Parathyroid adenoma (tissue), 2 donors: ENCODE data around the gene ARHGAP15.

Source experiments
- H2AFZ ChIP-seq: fragments of 300-600 bp; sonication (generic); one replicate; pipeline ENCODE4 v1.7.0; 2017; ENCODE audit warnings: antibody characterized with exemption, mild to moderate bottlenecking
- H3K27ac ChIP-seq: fragments of 300-600 bp; sonication (generic); one replicate; pipeline ENCODE4 v1.7.0; 2017
- H3K27me3 ChIP-seq: fragments of 300-600 bp; sonication (generic); one replicate; pipeline ENCODE4 v1.7.0; 2017; ENCODE audit warnings: low read length; ENCODE audit not compliant: control insufficient read depth, insufficient read depth
- H3K36me3 ChIP-seq: fragments of 300-600 bp; sonication (generic); one replicate; pipeline ENCODE4 v1.7.0; 2017; ENCODE audit warnings: low read length; ENCODE audit not compliant: control insufficient read depth, insufficient read depth
- H3K4me1 ChIP-seq: fragments of 300-600 bp; sonication (generic); one replicate; pipeline ENCODE4 v1.7.0; 2017; ENCODE audit warnings: control low read depth
- H3K4me2 ChIP-seq: fragments of 300-600 bp; sonication (generic); one replicate; pipeline ENCODE4 v1.7.0; 2017; ENCODE audit warnings: low read length
- H3K4me3 ChIP-seq: fragments of 300-600 bp; sonication (generic); one replicate; pipeline ENCODE4 v1.7.0; 2017; ENCODE audit warnings: low read depth, low read length
- H3K79me2 ChIP-seq: fragments of 300-600 bp; sonication (generic); one replicate; pipeline ENCODE4 v1.7.0; 2017; ENCODE audit warnings: control low read depth
- H3K9ac ChIP-seq: fragments of 300-600 bp; sonication (generic); one replicate; pipeline ENCODE4 v1.7.0; 2017; ENCODE audit warnings: mild to moderate bottlenecking
- H3K9me3 ChIP-seq: fragments of 300-600 bp; sonication (generic); one replicate; pipeline ENCODE4 v1.7.0; 2017; ENCODE audit warnings: low read length; ENCODE audit not compliant: control insufficient read depth
- TF ChIP-seq, protein P1 (sequence below): fragments of 300-600 bp; sonication (generic); IDR thresholded peaks from one replicate; pipeline ENCODE4 v1.7.0; 2017; ENCODE audit warnings: antibody characterized with exemption, mild to moderate bottlenecking
- donor health status: primary hyperparathyroidism.

ARHGAP15 gene

GRCh38 chr2:143674051-143674450 lies 544.8 kb downstream of the ARHGAP15 start:
- no peak overlapping the region for H3K9ac ChIP-seq
- H3K27ac ChIP-seq = no peak overlapping the region
- no peak overlapping the region for H3K4me2 ChIP-seq
- no peaks in the 10 kb centered on the region for H3K4me1 ChIP-seq
- no peaks in the 10 kb centered on the region for H3K27me3 ChIP-seq
- no peak overlapping the region for H2AFZ ChIP-seq
- no peak overlapping the region for H3K4me3 ChIP-seq
- no peaks in the 10 kb centered on the region for H3K79me2 ChIP-seq
- H3K36me3 ChIP-seq = no peaks in the 10 kb centered on the region
- TF ChIP-seq, protein P1, sequence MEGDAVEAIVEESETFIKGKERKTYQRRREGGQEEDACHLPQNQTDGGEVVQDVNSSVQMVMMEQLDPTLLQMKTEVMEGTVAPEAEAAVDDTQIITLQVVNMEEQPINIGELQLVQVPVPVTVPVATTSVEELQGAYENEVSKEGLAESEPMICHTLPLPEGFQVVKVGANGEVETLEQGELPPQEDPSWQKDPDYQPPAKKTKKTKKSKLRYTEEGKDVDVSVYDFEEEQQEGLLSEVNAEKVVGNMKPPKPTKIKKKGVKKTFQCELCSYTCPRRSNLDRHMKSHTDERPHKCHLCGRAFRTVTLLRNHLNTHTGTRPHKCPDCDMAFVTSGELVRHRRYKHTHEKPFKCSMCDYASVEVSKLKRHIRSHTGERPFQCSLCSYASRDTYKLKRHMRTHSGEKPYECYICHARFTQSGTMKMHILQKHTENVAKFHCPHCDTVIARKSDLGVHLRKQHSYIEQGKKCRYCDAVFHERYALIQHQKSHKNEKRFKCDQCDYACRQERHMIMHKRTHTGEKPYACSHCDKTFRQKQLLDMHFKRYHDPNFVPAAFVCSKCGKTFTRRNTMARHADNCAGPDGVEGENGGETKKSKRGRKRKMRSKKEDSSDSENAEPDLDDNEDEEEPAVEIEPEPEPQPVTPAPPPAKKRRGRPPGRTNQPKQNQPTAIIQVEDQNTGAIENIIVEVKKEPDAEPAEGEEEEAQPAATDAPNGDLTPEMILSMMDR = no peak
- H3K9me3 ChIP-seq = no peaks in the 10 kb centered on the region

DNA sequence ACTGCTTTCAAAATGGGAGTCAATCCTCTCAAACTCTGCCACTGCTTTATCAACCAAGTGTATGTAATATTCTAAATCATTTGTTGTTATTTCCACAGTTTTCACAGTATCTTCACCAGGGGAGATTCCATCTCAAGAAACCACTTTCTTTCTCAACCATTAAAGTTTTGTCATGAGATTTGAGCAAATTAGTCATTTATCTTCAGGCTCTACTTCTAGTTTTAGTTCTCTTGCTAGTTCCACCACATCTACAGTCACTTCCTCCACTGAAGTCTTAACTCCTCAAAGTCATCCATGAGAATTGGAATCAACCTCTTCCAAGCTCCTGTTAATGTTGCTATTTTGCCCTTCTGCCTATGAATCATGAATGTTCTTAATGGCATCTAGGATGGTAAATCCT lies 545.8 kb downstream of the ARHGAP15 start:
- no peaks in the 10 kb centered on the region for H3K36me3 ChIP-seq
- H3K27ac ChIP-seq = no peak overlapping the region
- H3K4me2 ChIP-seq = no peak overlapping the region
- TF ChIP-seq, protein P1 = no peak
- no peaks in the 10 kb centered on the region for H3K27me3 ChIP-seq
- H3K4me3 ChIP-seq = no peak overlapping the region
- H3K9ac ChIP-seq = no peak overlapping the region
- H3K4me1 ChIP-seq = no peaks in the 10 kb centered on the region
- no peaks in the 10 kb centered on the region for H3K9me3 ChIP-seq
- H2AFZ ChIP-seq = no peak overlapping the region
- no peaks in the 10 kb centered on the region for H3K79me2 ChIP-seq

DNA sequence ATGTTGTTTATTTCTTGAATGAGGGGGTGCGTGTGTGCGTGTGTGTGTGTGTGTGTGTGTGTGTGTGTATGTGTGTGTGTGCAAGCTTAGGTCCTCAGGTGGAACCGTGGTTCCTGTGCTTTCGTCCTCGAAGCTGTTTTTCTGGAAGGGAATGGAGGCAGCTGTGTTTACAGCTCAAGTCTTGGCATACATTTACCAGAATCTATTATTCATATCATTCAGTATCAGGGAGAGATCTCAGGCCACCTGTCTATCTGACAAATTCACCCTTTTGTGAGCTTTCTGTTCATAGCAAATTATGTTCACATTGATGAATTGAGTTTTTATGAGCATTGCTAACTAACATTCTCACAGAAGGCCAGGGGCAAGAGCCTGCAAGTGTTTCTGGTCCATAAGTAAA lies 550.4 kb downstream of the ARHGAP15 start:
- TF ChIP-seq, protein P1 = no peak
- Histone ChIP-seq H3K9ac (no peak overlapping the region), H3K4me2 (no peak overlapping the region), H2AFZ (no peak overlapping the region), H3K4me3 (no peak overlapping the region), H3K4me1 (no peaks in the 10 kb centered on the region), H3K27ac (no peak overlapping the region), H3K27me3 (no peaks in the 10 kb centered on the region), H3K36me3 (no peaks in the 10 kb centered on the region), H3K79me2 (no peaks in the 10 kb centered on the region), H3K9me3 (no peaks in the 10 kb centered on the region)

GRCh38 chr2:143680885-143681405 lies 551.7 kb downstream of the ARHGAP15 start:
- Histone ChIP-seq H3K4me3 (no peak overlapping the region), H3K9me3 (no peaks in the 10 kb centered on the region), H3K27ac (no peak overlapping the region), H2AFZ (no peak overlapping the region), H3K9ac (no peak overlapping the region), H3K79me2 (no peaks in the 10 kb centered on the region), H3K4me2 (no peak overlapping the region), H3K4me1 (no peaks in the 10 kb centered on the region), H3K27me3 (no peaks in the 10 kb centered on the region), H3K36me3 (no peaks in the 10 kb centered on the region)
- TF ChIP-seq, protein P1 = no peak

DNA sequence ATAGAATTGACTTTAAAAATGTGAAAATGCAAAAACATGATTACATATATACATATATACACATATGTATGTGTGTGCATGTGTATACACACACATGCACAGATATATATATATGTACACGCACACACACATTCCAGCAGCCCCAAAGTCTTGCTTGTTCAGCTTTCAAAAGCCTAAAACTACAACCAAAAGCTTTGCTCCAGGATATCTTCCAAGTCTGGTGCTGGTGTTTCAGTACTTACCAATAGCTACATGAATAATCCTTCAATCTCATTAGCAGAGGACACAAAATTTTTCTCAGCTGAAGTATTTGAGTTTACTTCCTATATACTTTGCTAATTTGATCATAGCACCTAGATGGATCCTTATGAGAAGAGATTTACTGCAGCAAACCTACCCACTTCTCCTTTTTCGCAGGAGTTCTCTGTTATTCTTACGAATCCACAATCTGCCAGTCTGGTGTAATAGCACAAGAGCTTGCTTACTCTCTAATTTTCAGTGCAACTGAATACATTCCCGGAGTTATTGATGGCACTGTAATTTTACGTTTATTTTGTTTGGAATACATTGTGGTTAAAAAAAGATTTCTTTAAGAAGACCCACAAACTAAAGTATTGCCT lies 553.3 kb downstream of the ARHGAP15 start:
- H3K27ac ChIP-seq = no peak overlapping the region

More for the DNA sequence above, 553.3 kb downstream of the ARHGAP15 start:
- H3K36me3 ChIP-seq = no peaks in the 10 kb centered on the region
- H3K4me3 ChIP-seq = no peak overlapping the region
- no peaks in the 10 kb centered on the region for H3K79me2 ChIP-seq
- H3K4me2 ChIP-seq = no peak overlapping the region
- no peaks in the 10 kb centered on the region for H3K9me3 ChIP-seq
- H3K27me3 ChIP-seq = no peaks in the 10 kb centered on the region
- H2AFZ ChIP-seq = no peak overlapping the region
- no peaks in the 10 kb centered on the region for H3K4me1 ChIP-seq
- TF ChIP-seq, protein P1 = no peak
- H3K9ac ChIP-seq = no peak overlapping the region
